PFSK-1 (cell line): ENCODE measurements around the gene TPSG1.

ENCODE experiments used
- FOXP2 ChIP-seq: optimal IDR thresholded peaks from 2 replicates; pipeline ENCODE3; 2011; ENCODE audit warnings: borderline replicate concordance, control low read depth, inconsistent platforms; ENCODE audit not compliant: insufficient read depth; ENCODE audit errors: extremely low read length, extremely low read depth
- POLR2AphosphoS5 ChIP-seq: IDR thresholded peaks from 2 replicates; pipeline ENCODE4 v1.6.1; 2012; ENCODE audit warnings: low read depth, mild to moderate bottlenecking, control low read depth, low read length, moderate library complexity
- SIN3A ChIP-seq: IDR thresholded peaks from 2 replicates; pipeline ENCODE4 v1.6.1; 2012; ENCODE audit warnings: mild to moderate bottlenecking, low read length, moderate library complexity, borderline replicate concordance; ENCODE audit not compliant: insufficient read depth
- TAF1 ChIP-seq: IDR thresholded peaks from 2 replicates; pipeline ENCODE4 v1.6.1; 2012; ENCODE audit warnings: low read length, control low read depth, borderline replicate concordance; ENCODE audit not compliant: insufficient read depth
- TF ChIP-seq, protein P1 (sequence below), 2 experiments: IDR thresholded peaks; 2 replicates each; pipeline versions ENCODE4 v1.6.1 to v1.8.0; 2011 to 2012; ENCODE audit warnings: low read depth in 2 of 2, low read length in 2 of 2, control low read depth in 1 of 2, inconsistent platforms in 1 of 2, mild to moderate bottlenecking in 1 of 2, moderate library complexity in 1 of 2; ENCODE audit not compliant: insufficient read depth in 1 of 2

Gene TPSG1

DNA sequence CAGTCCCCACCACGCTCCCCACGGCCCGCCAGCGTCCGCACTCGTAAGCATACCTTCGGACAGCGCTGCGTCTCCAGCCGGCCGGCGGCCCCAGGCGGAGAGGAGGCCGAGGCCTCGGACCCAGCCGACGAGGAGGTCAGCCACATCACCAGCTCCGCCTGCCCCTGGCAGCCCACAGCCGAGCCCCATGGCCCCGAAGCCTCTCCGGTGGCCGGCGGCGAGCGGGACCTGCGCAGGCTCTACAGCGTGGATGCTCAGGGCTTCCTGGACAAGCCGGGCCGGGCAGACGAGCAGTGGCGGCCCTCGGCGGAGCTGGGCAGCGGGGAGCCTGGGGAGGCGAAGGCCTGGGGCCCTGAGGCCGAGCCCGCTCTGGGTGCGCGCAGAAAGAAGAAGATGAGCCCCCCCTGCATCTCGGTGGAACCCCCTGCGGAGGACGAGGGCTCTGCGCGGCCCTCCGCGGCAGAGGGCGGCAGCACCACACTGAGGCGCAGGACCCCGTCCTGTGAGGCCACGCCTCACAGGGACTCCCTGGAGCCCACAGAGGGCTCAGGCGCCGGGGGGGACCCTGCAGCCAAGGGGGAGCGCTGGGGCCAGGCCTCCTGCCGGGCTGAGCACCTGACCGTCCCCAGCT is 4.9 kb downstream of the TPSG1 start:
- TF ChIP-seq FOXP2 (no peak), TAF1 (no peak), POLR2AphosphoS5 (no peak), SIN3A (no peak)
- TF ChIP-seq, protein P1, sequence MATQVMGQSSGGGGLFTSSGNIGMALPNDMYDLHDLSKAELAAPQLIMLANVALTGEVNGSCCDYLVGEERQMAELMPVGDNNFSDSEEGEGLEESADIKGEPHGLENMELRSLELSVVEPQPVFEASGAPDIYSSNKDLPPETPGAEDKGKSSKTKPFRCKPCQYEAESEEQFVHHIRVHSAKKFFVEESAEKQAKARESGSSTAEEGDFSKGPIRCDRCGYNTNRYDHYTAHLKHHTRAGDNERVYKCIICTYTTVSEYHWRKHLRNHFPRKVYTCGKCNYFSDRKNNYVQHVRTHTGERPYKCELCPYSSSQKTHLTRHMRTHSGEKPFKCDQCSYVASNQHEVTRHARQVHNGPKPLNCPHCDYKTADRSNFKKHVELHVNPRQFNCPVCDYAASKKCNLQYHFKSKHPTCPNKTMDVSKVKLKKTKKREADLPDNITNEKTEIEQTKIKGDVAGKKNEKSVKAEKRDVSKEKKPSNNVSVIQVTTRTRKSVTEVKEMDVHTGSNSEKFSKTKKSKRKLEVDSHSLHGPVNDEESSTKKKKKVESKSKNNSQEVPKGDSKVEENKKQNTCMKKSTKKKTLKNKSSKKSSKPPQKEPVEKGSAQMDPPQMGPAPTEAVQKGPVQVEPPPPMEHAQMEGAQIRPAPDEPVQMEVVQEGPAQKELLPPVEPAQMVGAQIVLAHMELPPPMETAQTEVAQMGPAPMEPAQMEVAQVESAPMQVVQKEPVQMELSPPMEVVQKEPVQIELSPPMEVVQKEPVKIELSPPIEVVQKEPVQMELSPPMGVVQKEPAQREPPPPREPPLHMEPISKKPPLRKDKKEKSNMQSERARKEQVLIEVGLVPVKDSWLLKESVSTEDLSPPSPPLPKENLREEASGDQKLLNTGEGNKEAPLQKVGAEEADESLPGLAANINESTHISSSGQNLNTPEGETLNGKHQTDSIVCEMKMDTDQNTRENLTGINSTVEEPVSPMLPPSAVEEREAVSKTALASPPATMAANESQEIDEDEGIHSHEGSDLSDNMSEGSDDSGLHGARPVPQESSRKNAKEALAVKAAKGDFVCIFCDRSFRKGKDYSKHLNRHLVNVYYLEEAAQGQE (IDR thresholded peaks at IDR 0.05; ENCODE audit: insufficient read depth in 1 of 2, low read depth in 2 of 2, low read length in 2 of 2) = no peak

DNA sequence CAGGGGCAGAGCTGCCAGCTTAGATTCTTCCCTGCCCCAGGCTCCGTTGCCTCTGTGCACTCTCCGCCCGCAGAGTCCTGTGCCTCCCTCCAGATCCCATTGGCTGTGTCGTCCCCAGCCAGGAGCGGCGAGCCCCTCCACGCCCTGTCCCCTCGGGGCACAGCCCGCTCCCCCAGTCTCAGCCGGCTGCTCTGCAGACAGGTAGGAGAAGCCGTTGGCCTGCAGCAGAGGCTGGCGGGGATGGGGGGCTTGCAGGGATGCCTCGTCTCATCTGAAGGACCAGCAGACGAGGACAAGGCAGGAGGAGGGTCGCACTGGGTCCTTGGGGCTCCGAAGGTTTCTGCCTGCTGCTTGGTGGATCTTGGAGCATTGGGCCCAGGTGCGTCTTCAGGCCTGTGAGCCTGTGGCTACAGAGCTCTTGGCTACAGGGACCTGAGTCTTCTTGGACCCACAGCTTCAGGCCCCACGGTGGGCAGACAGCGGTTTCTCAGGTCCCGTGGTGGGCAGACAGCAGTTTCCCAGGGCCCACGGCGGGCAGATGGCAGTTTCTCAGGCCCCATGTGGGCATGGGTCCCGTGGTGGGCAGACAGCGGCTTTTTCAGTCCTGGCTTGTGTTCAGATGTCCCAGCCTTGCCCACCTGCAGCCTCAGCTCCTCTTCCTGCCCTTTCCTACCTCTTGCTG is 6.0 kb downstream of the TPSG1 start:
- TF ChIP-seq TAF1 (no peak), FOXP2 (no peak), SIN3A (no peak), POLR2AphosphoS5 (no peak)
- TF ChIP-seq, protein P1 (IDR thresholded peaks at IDR 0.05; ENCODE audit: insufficient read depth in 1 of 2, low read depth in 2 of 2, low read length in 2 of 2) = no peak

DNA sequence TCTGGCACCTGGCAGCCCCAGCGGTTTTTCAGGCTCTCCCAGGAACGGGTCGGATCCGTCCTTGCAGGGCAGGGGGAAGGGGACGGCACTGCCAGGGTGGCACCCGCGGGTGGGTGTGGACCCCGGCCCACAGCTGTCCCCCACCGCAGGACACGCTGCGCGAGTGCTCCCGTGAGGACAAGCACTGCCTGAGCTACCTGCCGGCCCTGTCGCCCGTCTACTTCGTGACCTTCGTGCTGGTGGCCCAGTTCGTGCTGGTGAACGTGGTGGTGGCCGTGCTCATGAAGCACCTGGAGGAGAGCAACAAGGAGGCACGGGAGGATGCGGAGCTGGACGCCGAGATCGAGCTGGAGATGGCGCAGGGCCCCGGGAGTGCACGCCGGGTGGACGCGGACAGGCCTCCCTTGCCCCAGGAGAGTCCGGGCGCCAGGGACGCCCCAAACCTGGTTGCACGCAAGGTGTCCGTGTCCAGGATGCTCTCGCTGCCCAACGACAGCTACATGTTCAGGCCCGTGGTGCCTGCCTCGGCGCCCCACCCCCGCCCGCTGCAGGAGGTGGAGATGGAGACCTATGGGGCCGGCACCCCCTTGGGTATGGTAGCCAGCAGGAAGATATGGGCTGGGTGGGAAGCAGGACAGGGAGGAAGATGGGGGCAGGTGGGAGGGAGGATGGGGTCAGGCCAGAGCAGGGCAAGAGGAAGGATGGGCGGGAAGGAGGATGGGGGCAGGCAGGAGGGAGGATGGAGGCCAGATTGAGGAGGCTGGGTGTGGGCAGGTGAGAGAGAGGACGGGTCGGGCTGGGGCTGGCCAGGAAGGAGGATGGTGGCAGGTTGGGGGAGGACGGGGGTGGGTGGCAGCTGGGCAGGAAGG is 6.8 kb downstream of the TPSG1 start:
- no peak for TF ChIP-seq POLR2AphosphoS5
- TF ChIP-seq, protein P1 (IDR thresholded peaks at IDR 0.05; ENCODE audit: insufficient read depth in 1 of 2, low read depth in 2 of 2, low read length in 2 of 2) = no peak
- TF ChIP-seq FOXP2 = no peak
- no peak for TF ChIP-seq SIN3A
- TF ChIP-seq TAF1 = no peak

DNA sequence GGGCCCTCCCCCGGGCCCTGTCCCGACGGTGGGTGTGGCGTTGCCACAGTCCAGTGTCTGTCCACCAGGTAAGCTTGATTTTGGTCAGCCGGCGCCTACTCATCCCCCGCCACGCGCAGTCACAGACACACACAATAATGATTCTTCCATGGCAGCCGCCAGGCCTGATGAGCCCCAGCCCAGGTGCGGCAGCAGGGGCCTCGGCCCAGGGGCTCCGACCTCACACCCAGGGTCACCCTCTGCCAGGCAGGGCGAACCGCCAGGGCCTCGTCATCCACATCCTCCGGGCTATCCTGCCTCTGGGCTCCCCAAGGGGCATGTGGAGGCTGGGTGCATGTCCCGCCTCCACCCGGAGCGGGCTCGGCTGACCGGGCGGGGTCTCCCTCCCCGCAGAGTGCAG is 7.5 kb downstream of the TPSG1 start:
- no peak for TF ChIP-seq SIN3A
- TF ChIP-seq, protein P1 (IDR thresholded peaks at IDR 0.05; ENCODE audit: insufficient read depth in 1 of 2, low read depth in 2 of 2, low read length in 2 of 2) = no peak
- no peak for TF ChIP-seq FOXP2
- TF ChIP-seq POLR2AphosphoS5 = no peak
- no peak for TF ChIP-seq TAF1
